HG03571 (cell line): Measurements from ENCODE around the gene SMPD4.
"Not testable (repeated sequence)": the region's sequence is repeated elsewhere in the genome, so short reads cannot be mapped to it uniquely, and the experiment has no call there.

Experiments
- ATAC-seq: cut with Tn5 transposase; IDR thresholded peaks from one replicate; pipeline ENCODE4 v1.9.1; 2021; ENCODE audit not compliant: unreplicated experiment

Gene SMPD4

DNA sequence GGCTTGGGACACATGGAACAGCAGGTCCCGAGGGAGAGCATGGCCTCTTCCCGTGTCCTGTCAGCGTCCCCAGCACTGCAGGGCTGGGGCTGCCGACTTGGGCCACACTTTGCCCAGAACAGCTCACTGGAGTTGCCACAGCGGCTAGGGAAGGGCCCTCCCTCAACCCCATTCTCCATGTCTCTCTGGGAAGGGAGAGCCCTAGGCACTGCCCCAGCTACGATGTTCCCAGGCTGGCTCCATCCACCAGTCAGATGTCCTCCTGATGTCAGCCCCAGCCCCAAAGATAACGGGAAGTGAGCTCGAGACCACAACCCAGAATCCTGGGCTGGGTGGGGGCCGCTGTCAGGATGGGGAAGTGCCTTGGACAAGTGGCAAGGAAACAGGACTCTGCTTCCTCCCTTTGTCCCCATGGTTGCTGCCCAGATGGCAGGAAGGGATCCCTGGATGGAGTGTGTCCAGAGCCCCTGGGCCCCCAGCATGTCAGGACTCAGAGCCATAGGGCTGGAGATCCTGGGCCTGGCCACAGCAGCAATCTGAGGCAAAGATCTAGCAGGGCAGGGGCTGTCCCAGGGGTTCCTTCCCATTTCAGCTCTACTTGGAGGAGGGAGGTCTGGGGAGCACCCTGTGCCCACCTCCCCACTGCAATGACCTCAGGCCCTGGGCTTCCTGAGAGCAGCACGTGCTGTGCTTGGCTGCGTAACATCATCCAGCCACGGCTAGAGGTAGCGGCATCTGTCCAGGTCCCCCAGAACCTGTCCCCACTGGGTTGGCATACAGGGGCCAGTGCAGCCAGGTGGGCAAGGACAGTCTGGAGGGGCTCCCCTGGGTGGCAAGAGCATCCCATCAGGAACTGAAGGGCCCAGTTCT lies 38.8 kb downstream of the SMPD4 start:
- not testable (repeated sequence) for ATAC-seq

DNA sequence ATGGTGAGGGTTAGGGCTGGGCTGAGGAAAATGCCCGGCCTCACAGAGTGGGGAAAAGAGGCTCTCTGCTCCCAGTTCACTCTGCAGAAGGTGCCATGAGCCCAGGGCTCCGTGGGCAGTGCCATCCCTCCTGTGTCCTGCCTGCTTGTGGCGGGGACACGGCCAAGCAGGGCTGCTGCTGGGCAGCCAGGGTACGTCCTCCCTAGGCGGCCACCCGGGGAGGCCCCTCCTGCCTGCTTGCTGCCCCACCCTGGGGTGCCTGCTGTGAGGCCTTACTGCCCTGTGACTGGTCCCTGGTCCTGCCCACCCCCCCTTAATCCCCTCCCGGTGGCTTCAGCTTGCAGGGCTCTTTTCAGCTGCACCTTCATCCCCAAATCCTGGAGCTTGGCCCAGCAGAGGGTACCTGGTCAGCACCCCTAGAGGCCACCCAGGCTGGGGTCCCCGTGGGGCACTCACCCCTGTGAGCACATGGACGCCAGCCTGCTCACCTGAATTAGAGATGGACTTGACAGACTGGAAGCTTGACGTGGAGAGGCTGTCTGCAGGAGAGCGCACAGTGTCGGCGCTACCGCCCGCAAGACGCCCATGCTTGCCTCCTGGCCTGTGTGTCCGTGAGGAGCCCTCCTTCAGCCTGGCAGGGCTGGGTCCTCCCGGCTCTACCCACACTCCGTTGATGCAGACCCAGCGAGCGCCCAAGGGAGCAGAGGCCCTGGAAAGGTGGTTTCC lies 39.6 kb downstream of the SMPD4 start:
- ATAC-seq, result not testable (repeated sequence)

GRCh38 chr2:130141002-130141401 lies 40.4 kb downstream of the SMPD4 start:
- not testable (repeated sequence) for ATAC-seq

DNA sequence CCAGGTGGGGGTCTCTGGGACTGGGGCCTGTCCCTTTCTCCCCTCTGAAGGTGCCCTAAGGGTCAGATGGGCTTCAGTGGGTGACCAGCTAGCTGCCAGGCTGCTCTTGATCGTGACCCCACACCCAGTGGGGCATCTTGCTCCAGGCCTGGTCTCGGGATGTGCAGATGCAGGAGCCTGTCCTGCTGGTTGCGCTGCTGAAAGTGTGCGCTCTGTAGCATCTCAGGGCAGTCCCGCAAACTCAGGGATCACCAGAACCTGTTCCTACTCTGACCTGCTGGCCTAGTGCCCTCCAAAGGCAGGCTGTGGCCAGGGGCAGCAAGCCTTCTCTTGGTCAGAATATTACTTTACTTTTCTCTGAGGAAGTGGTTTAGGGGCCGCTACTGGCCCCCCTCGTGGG lies 40.9 kb downstream of the SMPD4 start:
- not testable (repeated sequence) for ATAC-seq

GRCh38 chr2:130139331-130140280 lies 41.8 kb downstream of the SMPD4 start:
- not testable (repeated sequence) for ATAC-seq

- ATAC-seq, result not testable (repeated sequence)
These were observed 42.6 kb downstream of the SMPD4 start for GRCh38 chr2:130138841-130139251.

GRCh38 chr2:130138326-130138725 lies 43.1 kb downstream of the SMPD4 start:
- not testable (repeated sequence) for ATAC-seq

- ATAC-seq, result not testable (repeated sequence)
These were observed 44.3 kb downstream of the SMPD4 start for GRCh38 chr2:130137118-130137517.

DNA sequence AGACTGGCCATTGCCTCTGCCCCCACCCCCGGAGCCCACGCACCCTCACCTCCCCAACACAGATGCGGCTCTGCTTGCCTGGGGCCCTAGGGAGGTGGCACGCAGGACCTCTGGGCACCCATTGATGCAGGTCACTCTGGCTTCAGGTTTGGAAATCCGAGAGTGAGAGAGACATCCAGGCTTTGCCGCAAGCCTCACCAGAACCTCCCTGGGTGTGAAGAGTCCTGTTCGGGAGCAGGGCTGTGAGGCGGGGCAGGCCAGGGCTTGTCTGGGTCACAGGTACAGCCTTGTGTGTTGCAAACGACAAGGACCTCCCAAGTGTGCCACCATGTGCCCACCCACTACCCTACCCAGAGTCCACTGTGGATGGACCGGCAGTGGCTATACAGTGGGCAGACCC lies 44.9 kb downstream of the SMPD4 start:
- ATAC-seq, result not testable (repeated sequence)

GRCh38 chr2:130135692-130136541 lies 45.5 kb downstream of the SMPD4 start:
- ATAC-seq, result no peak

DNA sequence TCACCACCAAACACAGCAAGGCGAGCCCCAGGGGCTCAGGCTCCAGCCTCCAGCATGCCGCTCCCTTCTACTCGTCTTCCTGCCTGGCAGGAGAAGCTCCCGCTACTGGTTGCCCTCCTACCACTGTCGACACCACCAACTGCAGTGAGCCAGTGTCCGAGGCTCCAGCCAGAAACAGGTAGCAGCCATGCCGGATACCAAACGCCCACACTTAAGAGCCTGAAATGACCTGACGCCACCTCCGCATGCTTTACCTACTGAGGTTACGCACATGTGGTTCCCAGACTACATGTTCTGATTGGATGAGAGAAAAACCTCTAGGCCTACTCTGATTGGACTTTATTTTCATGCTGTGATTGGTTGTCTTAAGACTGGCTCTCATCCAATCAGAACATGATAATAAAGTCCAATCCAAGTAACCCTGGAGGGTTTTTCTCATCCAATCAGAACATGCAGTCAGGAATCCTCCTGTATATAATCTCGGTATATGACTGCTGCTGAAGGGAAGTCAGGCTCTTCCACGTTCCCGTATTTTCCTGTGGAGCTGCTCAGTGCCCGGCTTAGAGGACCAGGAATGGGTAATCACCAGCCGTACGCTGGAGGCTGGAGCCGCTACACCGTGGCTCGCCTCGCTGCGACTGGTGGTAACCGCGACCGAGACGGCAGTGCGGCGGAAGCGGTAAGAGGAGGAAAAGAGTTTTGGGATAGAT lies 52.1 kb downstream of the SMPD4 start, which contains the start of gene POTEF:
Gene POTEF (minus strand): TSS at position 103 of the 710 bp plus-strand sequence. CDS start 8,707 bp downstream, outside the sequence.
- not testable (repeated sequence) for ATAC-seq

DNA sequence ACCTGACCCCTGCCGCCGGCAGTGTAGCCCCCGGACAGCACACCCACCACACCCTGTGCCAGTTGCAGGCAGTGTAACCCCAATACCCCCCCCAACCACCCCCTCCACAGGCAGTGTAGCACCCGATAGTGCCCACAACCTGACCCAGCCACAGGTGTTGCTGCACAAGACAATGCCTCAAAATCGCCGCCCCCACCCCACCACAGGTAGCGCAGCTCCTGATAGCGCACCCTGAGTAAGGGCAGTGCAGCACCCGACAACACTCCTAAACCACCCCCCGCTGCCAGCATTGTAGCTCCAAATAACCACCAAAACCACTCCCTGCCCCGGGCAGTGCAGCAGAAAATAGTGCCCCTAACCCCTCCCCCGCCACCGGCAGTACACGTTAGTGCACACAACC lies 52.9 kb downstream of the SMPD4 start:
- ATAC-seq, result not testable (repeated sequence)

GRCh38 chr2:130127726-130128125 lies 53.7 kb downstream of the SMPD4 start:
- not testable (repeated sequence) for ATAC-seq

DNA sequence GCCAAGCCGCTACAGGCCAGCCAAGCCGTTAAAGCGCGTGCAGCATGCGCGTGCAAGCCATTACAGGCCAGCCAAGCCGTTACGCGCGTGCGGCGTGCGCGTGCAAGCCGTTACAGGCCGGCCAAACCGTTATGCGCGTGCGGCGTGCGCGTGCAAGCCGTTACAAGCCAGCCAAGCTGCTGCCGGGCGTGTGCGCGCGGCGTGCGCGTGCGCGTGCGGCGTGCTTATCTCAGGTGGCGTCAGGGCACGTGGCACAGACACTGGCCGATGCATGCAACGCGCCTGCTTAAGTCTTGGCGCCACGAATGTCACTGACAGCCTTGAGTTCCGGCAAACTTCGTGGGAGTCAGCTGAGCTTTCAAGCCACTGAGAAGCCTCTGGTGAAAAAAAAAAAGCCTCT lies 60.5 kb downstream of the SMPD4 start:
- ATAC-seq, result not testable (repeated sequence)

DNA sequence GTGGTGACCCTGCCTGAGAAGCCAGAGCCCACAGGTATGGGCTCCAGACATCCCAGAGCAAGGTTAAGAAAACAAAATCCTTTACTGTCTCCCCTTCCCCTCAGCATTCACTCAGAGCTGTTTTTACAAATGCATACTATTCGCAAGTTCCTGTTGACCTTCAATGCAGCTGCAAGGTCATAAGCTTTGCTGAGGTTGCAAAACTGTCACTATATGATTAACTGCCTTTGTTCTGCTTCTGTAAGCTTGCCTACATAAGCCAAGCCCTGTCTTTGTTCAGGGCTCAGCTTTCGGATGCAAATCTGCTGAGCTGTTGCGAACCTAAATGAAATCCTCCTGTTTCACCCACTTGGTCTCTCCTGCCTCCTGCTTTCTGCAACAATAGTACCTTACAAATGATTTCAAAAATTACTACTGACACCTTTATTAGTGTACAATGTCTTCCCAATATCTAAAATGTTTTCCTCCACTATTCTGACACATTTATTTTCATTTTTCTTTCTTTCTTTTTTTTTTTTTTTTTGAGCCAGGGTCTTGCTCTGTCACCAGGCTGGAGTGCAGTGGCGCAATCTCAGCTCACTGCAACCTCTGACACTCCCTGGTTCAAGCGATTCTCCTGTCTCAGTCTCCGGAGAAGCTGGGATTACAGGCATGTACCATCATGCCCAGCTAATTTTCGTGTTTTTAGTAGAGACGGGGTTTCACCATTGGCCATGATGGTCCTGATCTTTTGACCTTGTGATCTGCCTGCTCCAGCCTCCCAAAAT lies 78.6 kb downstream of the SMPD4 start:
- ATAC-seq, result not testable (repeated sequence)
